Ovary (tissue), 3 donors: ENCODE results near the gene CASKIN2.
"Not testable (repeated sequence)": the region's sequence is repeated elsewhere in the genome, so short reads cannot be mapped to it uniquely, and the experiment has no call there.

Experiments used
- POLR2A ChIP-seq: fragments of 450-650 bp; IDR thresholded peaks from one replicate; pipeline ENCODE4 v1.6.1; 2017; ENCODE audit warnings: antibody characterized with exemption, mild to moderate bottlenecking, moderate library complexity
- TF ChIP-seq, protein P1 (sequence below), 3 donors: fragments of 450-650 bp in 2 of 3; fragments of 200-600 bp in 1 of 3; IDR thresholded peaks; one replicate each; pipeline versions ENCODE4 v1.5.1 to v1.8.0; 2016 to 2022; ENCODE audit warnings: antibody characterized with exemption in 3 of 3, mild to moderate bottlenecking in 1 of 3
- donor health status: DM: no; HTN: no; CAD: no.

- TF ChIP-seq, protein P1, sequence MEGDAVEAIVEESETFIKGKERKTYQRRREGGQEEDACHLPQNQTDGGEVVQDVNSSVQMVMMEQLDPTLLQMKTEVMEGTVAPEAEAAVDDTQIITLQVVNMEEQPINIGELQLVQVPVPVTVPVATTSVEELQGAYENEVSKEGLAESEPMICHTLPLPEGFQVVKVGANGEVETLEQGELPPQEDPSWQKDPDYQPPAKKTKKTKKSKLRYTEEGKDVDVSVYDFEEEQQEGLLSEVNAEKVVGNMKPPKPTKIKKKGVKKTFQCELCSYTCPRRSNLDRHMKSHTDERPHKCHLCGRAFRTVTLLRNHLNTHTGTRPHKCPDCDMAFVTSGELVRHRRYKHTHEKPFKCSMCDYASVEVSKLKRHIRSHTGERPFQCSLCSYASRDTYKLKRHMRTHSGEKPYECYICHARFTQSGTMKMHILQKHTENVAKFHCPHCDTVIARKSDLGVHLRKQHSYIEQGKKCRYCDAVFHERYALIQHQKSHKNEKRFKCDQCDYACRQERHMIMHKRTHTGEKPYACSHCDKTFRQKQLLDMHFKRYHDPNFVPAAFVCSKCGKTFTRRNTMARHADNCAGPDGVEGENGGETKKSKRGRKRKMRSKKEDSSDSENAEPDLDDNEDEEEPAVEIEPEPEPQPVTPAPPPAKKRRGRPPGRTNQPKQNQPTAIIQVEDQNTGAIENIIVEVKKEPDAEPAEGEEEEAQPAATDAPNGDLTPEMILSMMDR (IDR thresholded peaks at IDR 0.05), result not testable (repeated sequence)
- not testable (repeated sequence) for TF ChIP-seq POLR2A
Measured at GRCh38 chr17:75454672-75455071, 60.7 kb downstream of the CASKIN2 start.
